Daoy (cell line): ENCODE data around the gene MED13L. TPM values are rescaled to one million over a fixed set of nuclear protein-coding genes. Genes with fewer than 3 reads are reported as not detected.
A peak's percentile ranks its signal among the peaks of the same experiment; 100 is the strongest.
"Not testable (repeated sequence)": the region's sequence is repeated elsewhere in the genome, so short reads cannot be mapped to it uniquely, and the experiment has no call there.

Experiments used
- DNase-seq: peaks from one replicate; pipeline ENCODE4 v3.0.0-alpha.2; 2015; ENCODE audit warnings: low read depth
- total RNA-seq: library from RNA; depleted of rRNA; stranded (reverse); fragments of >200 nt; shearing (Covaris generic); gene quantifications from 2 replicates; pipeline ENCODE4 v1.2.3, GENCODE V29; 2014

The MED13L gene
- total RNA-seq, 1 experiment from 2014 or later = 36.2 TPM

DNA sequence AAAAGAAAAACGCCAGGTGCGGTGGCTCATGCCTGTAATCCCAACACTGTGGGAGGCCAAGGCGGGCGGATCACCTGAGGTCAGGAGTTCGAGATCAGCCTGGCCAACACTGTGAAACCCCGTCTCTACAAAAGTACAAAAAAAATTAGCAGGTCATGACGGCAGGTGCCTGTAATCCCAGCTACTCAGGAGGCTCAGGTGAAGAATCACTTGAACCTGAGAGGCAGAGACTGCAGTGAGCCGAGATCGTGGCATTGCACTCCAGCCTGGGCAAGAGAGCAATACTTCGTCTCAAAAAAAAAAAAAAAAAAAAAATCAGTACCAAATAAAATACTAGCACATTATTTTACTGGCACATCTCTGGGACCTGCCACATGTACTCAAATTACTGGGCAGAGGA is 145.5 kb downstream of the MED13L start:
- DNase-seq = not testable (repeated sequence)

DNA sequence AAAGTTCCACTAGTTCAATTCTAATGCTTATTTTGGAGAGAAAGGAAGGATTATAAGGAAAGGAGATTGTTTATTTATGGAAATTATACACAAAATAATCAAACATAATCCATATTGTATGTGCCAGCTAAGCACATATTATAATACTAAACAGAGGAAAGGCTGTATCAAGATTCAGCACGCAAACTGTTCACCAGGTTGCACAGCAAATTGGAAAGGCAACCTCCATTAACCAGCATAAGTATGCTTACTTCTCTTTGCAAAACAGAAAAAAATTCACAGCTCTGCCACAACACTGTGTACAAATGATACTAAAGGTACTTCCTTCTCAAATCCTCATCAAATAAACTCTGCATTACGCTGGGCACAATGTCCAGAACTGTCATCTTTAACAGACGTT is 146.3 kb downstream of the MED13L start:
- no peak for DNase-seq

GRCh38 chr12:116130431-116130830 is 147.1 kb downstream of the MED13L start:
- no peak for DNase-seq

DNA sequence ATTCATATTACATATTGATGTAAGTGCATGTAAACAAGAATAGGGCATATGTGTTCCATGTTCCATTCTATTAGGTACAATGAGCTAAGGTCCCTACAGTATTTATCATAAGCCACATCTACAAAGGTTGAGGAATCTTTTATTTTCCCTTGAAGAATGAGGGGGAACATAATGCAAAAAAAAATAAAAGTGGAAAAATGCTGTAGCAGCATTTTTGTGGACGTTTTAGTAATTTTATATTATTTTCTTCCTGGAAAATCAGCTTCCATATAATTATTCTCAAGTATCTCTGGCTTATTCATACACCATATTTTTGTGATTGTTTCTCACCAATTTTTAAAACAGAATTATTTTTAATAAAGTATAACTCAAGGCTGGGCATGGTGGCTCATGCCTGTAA is 148.7 kb downstream of the MED13L start:
- no peak for DNase-seq

DNA sequence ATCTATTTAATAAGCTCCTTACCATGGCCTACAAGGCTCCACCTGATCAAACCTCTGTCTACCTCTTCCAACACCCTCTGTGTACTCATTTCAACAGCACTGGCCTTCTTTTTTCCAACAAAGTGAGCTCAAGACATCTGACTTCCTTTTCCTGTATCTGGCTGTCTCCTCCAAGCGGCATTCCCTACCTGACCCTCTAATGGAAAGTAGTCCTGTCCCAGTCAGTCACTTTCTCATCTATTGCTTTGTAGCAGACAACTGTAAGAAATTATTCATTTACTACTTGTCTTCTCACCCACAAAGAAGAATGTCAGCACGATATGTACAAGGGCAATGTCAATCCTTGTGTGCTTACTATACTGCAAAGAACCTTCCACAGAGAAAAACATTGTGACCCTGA is 149.6 kb downstream of the MED13L start:
- no peak for DNase-seq

DNA sequence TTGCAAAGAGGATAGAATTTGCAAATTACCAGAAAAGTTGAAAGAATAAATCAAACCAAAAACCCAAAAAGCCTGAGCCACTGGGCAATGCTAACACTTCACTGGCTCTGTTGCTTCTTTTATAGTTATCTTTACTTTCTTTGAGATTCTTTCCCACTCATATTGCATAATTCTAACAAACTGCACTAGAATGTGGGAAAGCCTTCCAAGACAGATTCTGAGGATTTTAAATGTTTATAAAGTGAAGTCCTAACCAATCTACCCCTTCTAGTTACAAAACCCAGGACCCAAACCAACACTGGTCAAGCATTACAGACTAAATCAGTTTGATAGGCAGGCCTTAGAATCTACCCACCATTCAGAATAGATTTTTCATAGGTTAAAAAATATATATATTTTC is 150.9 kb downstream of the MED13L start:
- no peak for DNase-seq

GRCh38 chr12:116125956-116126566 is 151.4 kb downstream of the MED13L start:
- no peak for DNase-seq

GRCh38 chr12:116125084-116125483 is 152.4 kb downstream of the MED13L start:
- DNase-seq = no peak

DNA sequence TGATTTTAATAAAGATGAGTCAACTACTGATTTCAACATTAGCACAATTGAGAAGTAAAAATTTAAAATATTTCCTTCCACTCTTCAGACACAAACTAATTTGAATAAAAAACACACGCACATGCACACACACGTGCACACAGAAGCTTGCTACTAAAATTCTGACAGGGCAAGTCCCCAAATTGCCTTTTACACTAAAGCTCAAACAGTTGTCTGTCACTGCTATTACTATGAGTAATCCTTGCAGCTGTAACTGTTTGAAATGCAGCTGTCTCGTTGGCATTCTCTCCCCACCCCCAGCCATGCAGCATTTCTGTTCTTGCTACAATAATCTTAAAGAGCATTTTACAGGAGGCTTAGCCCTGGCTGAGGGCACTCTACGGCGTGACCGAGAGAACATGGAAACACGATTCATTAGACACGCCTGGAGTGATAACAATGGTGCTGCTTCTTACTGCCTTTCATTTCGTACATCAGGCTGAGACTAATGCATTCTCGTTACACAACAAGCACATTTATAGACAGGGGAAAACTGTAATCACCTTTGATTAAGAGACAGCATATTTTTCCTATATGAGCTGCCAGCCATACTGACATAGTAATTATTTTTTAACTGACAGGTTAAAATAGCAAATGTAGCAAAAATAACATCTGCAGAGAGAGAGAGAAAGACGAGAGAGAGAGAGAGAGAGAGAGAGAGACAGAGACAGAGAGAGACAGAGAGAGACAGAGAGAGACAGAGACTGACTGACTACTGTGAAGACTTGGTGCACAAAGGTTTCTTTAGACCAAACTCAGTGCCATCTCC is 153.8 kb downstream of the MED13L start:
- peak; percentile 70 for DNase-seq

- no peak for DNase-seq
Observed at GRCh38 chr12:116122628-116123027, 154.9 kb downstream of the MED13L start.

GRCh38 chr12:116121453-116121871 is 156.0 kb downstream of the MED13L start:
- no peak for DNase-seq

GRCh38 chr12:116116650-116117424 is 160.7 kb downstream of the MED13L start:
- no peak for DNase-seq

DNA sequence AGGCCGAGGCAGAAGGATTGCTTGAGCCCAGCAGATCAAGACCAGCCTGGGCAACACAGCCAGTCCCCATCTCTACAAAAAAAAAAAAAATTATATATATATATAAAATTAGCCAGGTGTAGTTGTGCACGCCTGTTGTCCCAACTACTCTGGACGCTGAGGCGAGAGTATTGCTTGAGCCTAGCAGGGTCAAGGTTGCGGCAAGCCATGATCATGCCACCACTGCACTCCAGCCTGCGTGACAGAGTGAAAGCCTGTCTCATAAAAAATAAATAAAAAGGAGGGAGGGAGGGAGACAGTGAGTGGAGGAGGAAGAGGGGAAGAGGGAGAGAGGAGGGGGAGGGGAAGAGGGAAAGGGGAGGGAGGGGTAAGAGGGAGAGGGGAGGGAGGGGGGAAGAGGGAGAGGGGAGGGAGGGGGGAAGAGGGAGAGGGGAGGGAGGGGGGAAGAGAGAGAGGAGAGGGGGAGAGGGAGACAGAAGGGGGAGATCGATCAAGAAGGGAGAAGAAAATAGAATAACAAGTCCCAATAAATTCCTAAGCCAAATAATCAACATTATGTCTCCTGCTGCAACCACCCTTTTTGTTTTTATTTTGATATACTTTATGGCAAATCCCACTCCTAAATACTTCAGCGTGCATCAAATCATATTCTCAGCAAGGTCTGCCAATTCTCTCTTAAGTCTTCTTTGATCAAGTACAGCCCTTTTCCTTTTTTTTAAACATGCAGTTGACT is 163.9 kb downstream of the MED13L start:
- no peak for DNase-seq

GRCh38 chr12:116106870-116107269 is 170.6 kb downstream of the MED13L start:
- DNase-seq = no peak

GRCh38 chr12:116104167-116104767 is 173.2 kb downstream of the MED13L start:
- DNase-seq = no peak

- no peak for DNase-seq
Observed at GRCh38 chr12:116101991-116102390, 175.5 kb downstream of the MED13L start.

- DNase-seq = no peak
Observed at GRCh38 chr12:116099652-116100432, 177.7 kb downstream of the MED13L start.

- no peak for DNase-seq
Observed at GRCh38 chr12:116096874-116097273, 180.6 kb downstream of the MED13L start.

DNA sequence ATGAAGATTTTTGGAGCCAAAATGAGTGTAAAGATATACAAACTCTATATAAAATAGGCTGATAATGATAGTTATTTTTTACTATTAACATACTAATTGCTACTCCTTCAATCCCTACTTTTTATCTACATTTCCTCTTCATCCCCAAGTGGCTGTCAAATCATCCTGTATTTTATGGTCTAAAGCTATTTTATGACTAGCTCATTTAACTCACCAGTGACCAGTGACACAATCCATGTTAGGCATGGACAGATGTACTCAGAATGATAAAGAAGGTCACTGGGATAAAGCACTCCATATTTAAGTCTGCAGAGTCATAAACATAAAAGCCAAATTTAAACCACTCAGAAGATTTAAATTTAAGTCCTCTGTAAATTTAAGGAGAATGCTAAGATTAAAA is 183.0 kb downstream of the MED13L start:
- no peak for DNase-seq

DNA sequence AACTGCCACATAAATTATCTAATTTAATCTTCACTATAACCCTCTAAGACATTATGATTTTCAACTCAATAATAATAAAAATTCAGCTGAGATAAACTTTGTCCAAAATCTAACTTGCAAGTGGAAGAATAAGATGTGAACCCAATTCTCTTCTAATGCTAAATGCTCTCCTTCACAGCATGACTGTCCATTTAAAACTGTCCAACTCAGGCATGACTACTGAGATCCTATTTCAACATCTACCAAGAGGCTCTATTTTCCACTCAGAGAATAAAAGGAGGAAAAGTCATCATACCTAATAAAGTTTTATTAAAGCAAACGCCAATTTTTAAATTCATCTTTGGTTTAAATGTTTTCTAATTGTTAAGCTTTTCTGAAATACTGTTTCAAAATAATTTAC is 183.6 kb downstream of the MED13L start:
- no peak for DNase-seq

DNA sequence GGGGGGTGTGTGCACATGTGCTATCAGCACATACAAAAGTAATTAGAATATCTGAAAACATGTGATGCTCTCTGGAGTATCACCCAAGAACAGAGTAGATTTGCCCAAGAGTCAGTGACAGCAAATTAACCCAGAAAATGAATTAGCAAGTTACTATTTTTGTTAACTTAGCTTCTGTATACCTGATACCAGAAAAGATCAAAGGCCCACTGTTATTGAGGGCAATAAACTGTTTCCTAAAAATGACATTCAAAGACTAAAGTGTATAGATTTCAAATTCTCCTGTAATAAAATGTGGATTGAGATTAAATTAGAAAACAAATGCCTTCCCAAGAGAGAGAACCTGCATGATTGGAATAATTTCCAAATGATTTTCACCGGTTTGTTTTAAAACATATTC is 184.7 kb downstream of the MED13L start:
- no peak for DNase-seq
